Natural killer cell (primary cell): ENCODE measurements around the gene HOXD4. TPM values are rescaled to one million over a fixed set of nuclear protein-coding genes. Genes with fewer than 3 reads are reported as not detected.

Experiments used
- ATAC-seq, 3 donors: fragments of 150-1000 bp in 2 of 3; fragments of 200-7000 bp in 1 of 3; cut with Tn5 transposase; 1 replicate in 1 of 3; 2 replicates in 2 of 3; pipeline ENCODE4 v1.10.0; 2021; ENCODE audit warnings: mild to moderate bottlenecking in 2 of 3, moderate library complexity in 2 of 3
- DNase-seq, 2 donors: peaks; one replicate each; pipeline versions ENCODE4 v3.0.0 to v3.0.0-alpha.2; 2013 to 2021; ENCODE audit warnings: mixed read lengths in 1 of 2
- H3K27ac ChIP-seq: one replicate; pipeline ENCODE4 v1.5.1; 2013; ENCODE audit warnings: mild to moderate bottlenecking, low read length
- H3K27me3 ChIP-seq: one replicate; pipeline ENCODE4 v1.6.1; 2013; ENCODE audit warnings: low read length; ENCODE audit not compliant: control insufficient read depth, insufficient read depth
- H3K36me3 ChIP-seq: one replicate; pipeline ENCODE4 v1.6.1; 2013; ENCODE audit warnings: low read length; ENCODE audit not compliant: control insufficient read depth, insufficient read depth
- H3K4me1 ChIP-seq: one replicate; pipeline ENCODE4 v1.6.1; 2013; ENCODE audit warnings: low read length; ENCODE audit not compliant: control insufficient read depth, insufficient read depth
- H3K4me3 ChIP-seq: one replicate; pipeline ENCODE4 v1.5.1; 2013; ENCODE audit warnings: low read length
- H3K9me3 ChIP-seq: one replicate; pipeline ENCODE4 v1.6.1; 2013; ENCODE audit warnings: low read length; ENCODE audit not compliant: control insufficient read depth, insufficient read depth
- H3K27ac Mint-ChIP-seq, 2 donors: one replicate each; pipeline ENCODE4 v1.8.0; 2022; ENCODE audit warnings: mild to moderate bottlenecking in 2 of 2, mixed read lengths in 2 of 2, moderate library complexity in 1 of 2
- H3K27me3 Mint-ChIP-seq, 2 donors: one replicate each; pipeline ENCODE4 v1.8.0; 2022; ENCODE audit warnings: low read depth in 2 of 2, mixed read lengths in 2 of 2
- H3K36me3 Mint-ChIP-seq: one replicate; pipeline ENCODE4 v1.8.0; 2022; ENCODE audit warnings: mixed read lengths
- H3K4me1 Mint-ChIP-seq, 2 donors: one replicate each; pipeline ENCODE4 v1.8.0; 2022; ENCODE audit warnings: mixed read lengths in 2 of 2
- H3K4me3 Mint-ChIP-seq: one replicate; pipeline ENCODE4 v1.8.0; 2022; ENCODE audit warnings: mild to moderate bottlenecking, moderate library complexity, mixed read lengths
- H3K9me3 Mint-ChIP-seq, 2 donors: one replicate each; pipeline ENCODE4 v1.8.0; 2022; ENCODE audit warnings: mixed read lengths in 2 of 2
- WGBS: methylation state at CpG from one replicate; pipeline ENCODE4 v1.1.7; 2013; ENCODE audit warnings: missing lambda C conversion rate; ENCODE audit not compliant: insufficient coverage; 5-methylcytosine and 5-hydroxymethylcytosine counted together
- intact Hi-C: fragments of 100-400 bp; cut with micrococcal nuclease; formaldehyde crosslinking; loops from one replicate; pipeline ENCODE4 v1.14.2; 2022
- total RNA-seq, 4 donors: library from RNA; stranded (reverse); fragments of 120-200 nt in 1 of 4; gene quantifications; one replicate each; pipeline versions ENCODE4 v1.2.3 to v1.2.4, GENCODE V29; 2013 to 2022
- TF ChIP-seq, protein P1 (sequence below): fragments of 200-600 bp; IDR thresholded peaks from one replicate; pipeline ENCODE4 v1.8.0; 2022; ENCODE audit warnings: antibody characterized with exemption

The HOXD4 gene
- total RNA-seq, 3 donors from 2014 or later (not counting 1 experiment from before 2014, with no cell fraction given), result not detected

DNA sequence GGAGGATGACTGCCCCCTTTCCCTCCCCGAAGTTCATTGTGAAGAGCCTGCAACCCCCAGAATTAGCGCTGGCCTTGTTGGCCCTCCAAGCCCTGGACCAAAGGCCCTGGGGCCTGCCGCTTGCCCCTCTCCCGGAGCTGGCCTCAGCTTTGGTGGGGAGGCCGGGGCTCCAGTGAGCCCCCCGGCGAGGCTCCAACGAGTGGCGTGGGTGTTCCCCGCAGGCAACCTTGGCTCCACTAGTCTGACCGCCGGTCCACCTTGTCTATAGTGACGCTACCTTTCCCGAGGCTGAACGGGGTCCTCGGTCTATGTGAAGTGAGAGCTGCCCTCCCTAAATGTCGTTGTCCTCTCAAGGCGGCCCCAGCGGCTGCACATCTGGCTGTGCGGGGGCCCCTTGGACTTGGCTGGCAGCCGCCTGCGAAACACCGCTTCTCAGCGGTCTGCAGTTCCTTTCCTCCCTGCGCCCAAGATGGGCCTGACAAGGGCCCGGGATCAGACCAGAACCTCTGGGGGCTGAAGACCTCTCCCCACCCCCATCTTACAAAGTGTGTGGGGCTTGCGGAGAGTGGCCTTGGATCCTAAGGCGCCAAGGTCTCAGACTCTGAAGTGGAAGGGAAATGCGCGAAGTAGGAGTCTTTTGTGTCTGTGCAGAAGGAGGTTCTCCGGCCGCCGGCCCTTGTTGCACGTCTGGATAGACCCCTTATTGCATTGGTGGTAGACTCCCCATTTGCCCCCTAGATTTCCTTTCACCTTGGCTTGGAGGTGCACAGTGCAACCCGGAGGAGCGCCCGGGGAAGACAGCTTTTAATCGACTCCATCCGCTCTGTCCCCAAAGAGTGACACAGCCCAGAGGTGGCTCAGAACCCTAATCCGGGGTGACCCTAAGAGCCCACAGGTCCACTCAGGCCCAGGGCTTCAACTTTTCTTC, 38.7 kb upstream of the HOXD4 start:
- Histone ChIP-seq H3K27ac (no peak overlapping the region), H3K4me3 (no peak overlapping the region), H3K4me1 (no peaks in the 10 kb centered on the region), H3K9me3 (peaks cover 8% of the 10 kb centered on the region), H3K27me3 (peaks cover 86% of the 10 kb centered on the region), H3K36me3 (no peaks in the 10 kb centered on the region)
- Mint-ChIP-seq H3K4me3 (no peak overlapping the region), H3K4me1 (peaks cover 0 to 5% of the 10 kb centered on the region in 2 donors), H3K9me3 (no peaks in the 10 kb centered on the region), H3K27me3 (peaks cover 71 to 77% of the 10 kb centered on the region in 2 donors), H3K27ac (no peak overlapping the region), H3K36me3 (peaks cover 8% of the 10 kb centered on the region)
- 9% methylated on average over 40 of the region's 40 CpGs for WGBS
- TF ChIP-seq, protein P1, sequence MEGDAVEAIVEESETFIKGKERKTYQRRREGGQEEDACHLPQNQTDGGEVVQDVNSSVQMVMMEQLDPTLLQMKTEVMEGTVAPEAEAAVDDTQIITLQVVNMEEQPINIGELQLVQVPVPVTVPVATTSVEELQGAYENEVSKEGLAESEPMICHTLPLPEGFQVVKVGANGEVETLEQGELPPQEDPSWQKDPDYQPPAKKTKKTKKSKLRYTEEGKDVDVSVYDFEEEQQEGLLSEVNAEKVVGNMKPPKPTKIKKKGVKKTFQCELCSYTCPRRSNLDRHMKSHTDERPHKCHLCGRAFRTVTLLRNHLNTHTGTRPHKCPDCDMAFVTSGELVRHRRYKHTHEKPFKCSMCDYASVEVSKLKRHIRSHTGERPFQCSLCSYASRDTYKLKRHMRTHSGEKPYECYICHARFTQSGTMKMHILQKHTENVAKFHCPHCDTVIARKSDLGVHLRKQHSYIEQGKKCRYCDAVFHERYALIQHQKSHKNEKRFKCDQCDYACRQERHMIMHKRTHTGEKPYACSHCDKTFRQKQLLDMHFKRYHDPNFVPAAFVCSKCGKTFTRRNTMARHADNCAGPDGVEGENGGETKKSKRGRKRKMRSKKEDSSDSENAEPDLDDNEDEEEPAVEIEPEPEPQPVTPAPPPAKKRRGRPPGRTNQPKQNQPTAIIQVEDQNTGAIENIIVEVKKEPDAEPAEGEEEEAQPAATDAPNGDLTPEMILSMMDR, result no peak
- intact Hi-C loops, result loop anchor here (5.0 kb wide), 1 partner anchor 35 kb away; no protein-coding TSS in a partner anchor
- ATAC-seq (no peak), DNase-seq (no peak)

DNA sequence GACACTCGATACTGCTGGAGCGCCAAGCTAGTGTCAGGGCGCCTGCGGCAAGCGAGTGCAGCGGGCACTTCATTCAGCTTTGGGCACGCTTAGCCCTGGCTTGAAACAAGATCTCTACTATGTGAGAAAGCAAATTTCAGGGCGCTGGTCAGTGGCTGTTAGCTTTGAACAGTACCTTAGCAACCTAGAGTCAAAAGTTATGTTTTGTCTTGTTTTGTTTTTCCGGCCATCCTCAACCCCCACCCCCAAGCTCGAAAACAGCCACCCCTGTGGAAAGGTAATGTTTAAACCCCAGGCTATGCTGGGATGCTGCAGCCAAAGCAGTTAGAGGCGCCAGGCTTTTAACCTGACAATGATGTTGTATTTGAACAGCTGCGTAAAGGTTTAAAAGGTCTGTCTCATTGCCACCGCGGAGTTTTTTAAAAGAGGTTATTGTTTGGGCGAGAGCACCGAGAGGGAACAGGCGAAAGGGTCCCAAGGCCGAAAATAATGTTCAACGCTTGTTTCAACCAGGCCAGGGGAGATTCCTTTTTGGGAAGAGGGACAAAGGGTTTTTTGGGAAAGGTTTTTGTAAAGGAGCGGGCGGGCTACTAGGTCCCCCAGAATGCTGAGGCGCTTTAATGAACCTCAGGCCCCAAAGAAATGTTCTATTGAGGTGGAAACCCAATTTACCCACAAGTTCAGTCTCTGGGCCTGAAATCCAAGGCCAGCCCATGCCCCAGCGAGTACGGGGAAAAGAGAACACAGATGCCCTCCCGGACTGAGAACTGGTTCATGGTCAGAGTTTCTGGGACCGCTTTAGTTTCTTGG, 37.0 kb upstream of the HOXD4 start:
- no peak for DNase-seq
- H3K9me3 ChIP-seq, result peaks cover 16% of the 10 kb centered on the region
- no peak overlapping the region for H3K27ac ChIP-seq
- no peak for ATAC-seq
- Mint-ChIP-seq H3K27me3 (peaks cover 78 to 84% of the 10 kb centered on the region in 2 donors), H3K9me3 (peaks cover 2% of the 10 kb centered on the region in 2 donors), H3K4me3 (no peak overlapping the region), H3K4me1 (peaks cover 9 to 11% of the 10 kb centered on the region in 2 donors), H3K36me3 (peaks cover 19% of the 10 kb centered on the region), H3K27ac (no peak overlapping the region)
- no peak overlapping the region for H3K4me3 ChIP-seq
- H3K4me1 ChIP-seq, result peaks cover 4% of the 10 kb centered on the region
- intact Hi-C loops, result loop anchor here (5.0 kb wide), 1 partner anchor 37 kb away; no protein-coding TSS in a partner anchor
- H3K36me3 ChIP-seq, result no peaks in the 10 kb centered on the region
- WGBS, result 18% methylated on average over 25 of the region's 26 CpGs
- H3K27me3 ChIP-seq, result peaks cover 95% of the 10 kb centered on the region
- TF ChIP-seq, protein P1, result no peak

DNA sequence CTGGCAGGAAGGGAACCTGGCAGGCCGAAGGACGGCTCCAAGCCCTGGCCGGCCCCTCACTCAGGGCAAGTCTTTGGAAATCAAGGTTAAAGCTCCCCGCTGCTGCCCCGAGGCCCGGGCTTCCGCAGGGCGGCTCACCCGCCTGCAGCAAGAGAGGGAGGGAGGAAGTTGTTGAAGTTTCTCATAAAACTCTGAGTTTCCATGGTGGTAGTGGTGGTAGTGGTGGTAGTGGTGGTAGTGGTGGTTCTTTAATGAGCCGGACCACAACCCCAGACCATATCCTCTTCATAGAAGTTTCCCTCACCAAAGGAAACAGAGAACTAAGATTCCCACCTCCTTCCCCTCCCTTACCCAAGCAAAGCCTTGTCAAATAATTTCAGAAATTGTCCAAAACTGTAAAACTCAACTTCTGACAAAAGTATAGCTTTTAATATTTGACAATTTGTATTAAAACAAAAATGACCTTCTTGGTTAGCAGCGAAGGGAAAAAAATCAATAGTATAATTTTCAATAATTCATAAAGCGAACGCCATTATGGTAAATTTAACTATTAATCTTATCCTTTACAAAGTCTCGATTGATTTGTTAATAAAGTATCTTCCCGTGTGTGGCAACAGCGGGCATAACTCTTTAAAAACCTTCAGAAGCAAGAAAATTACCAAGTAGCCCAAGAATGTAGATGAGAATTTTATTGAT, 36.3 kb upstream of the HOXD4 start:
- Histone ChIP-seq H3K36me3 (no peaks in the 10 kb centered on the region), H3K9me3 (peaks cover 16% of the 10 kb centered on the region), H3K27me3 (peaks cover 94% of the 10 kb centered on the region), H3K4me1 (peaks cover 4% of the 10 kb centered on the region), H3K27ac (no peak overlapping the region), H3K4me3 (no peak overlapping the region)
- DNase-seq, result no peak
- no peak overlapping the region for H3K4me3 Mint-ChIP-seq
- peaks cover 14% of the 10 kb centered on the region for H3K36me3 Mint-ChIP-seq
- peaks cover 9 to 11% of the 10 kb centered on the region in 2 donors for H3K4me1 Mint-ChIP-seq
- peaks cover 78 to 84% of the 10 kb centered on the region in 2 donors for H3K27me3 Mint-ChIP-seq
- 7% methylated on average over 12 of the region's 16 CpGs for WGBS
- peaks cover 2% of the 10 kb centered on the region in 2 donors for H3K9me3 Mint-ChIP-seq
- TF ChIP-seq, protein P1, result no peak
- ATAC-seq, result no peak
- intact Hi-C loops, result loop anchor here (5.0 kb wide), 1 partner anchor 38 kb away; no protein-coding TSS in a partner anchor
- no peak overlapping the region for H3K27ac Mint-ChIP-seq
